HepG2 (cell line): ENCODE results near the gene PAQR5.

Source experiments
- NFYB ChIP-seq: sonication (generic); formaldehyde crosslinking; IDR thresholded peaks from 2 replicates; pipeline ENCODE4 v1.4.0; 2020; ENCODE audit warnings: missing genetic modification reagents
- POLR2A ChIP-seq, 2 experiments: IDR thresholded peaks; 2 replicates each; pipeline ENCODE4 v1.6.1; 2011; ENCODE audit warnings: low read depth in 2 of 2, low read length in 2 of 2, mild to moderate bottlenecking in 1 of 2, moderate library complexity in 1 of 2; ENCODE audit not compliant: insufficient read depth in 1 of 2
- SNRNP70 ChIP-seq: fragments of 200-400 bp; formaldehyde crosslinking; IDR thresholded peaks from 2 replicates; pipeline ENCODE4 v1.6.1; 2017; ENCODE audit warnings: mild to moderate bottlenecking, low read depth, low read length, moderate library complexity
- SUZ12 ChIP-seq: fragments of 150-350 bp; IDR thresholded peaks from 2 replicates; pipeline ENCODE4 v1.6.1; 2014; ENCODE audit warnings: low read depth, low read length
- ZNF121 ChIP-seq: sonication (generic); formaldehyde crosslinking; IDR thresholded peaks from 2 replicates; pipeline ENCODE4 v1.5.0; 2020; ENCODE audit warnings: mild to moderate bottlenecking, missing genetic modification reagents
- ZNF724P ChIP-seq: sonication (generic); formaldehyde crosslinking; IDR thresholded peaks from 2 replicates; pipeline ENCODE4 v1.8.0; 2022; ENCODE audit warnings: missing genetic modification reagents, borderline replicate concordance

DNA sequence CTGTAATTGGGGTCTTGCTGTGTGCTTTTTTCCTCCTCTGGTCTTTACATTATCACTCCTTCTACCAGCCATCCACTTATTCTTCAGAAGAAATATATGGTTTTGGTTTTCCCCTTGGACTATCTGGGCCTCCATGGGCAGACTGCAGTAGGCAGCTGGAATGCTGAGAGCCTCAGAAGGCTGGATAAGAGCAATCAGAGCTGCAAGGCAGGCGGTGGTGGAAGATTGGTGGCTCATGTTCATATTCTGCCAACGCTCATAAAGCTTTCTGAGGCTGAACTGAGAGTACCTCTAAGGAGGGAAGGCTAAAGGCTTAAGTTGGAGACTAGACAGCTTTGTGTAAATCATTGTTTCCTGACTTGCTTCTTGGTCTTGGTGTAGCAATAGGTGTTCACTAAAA lies 148.2 kb downstream of the PAQR5 start:
- TF ChIP-seq SUZ12 (no peak), SNRNP70 (no peak), POLR2A (IDR thresholded peaks at IDR 0.05; ENCODE audit: insufficient read depth in 1 of 2, low read depth in 2 of 2, low read length in 2 of 2) (no peak), ZNF121 (CRISPR knock-in tag) (no peak), NFYB (CRISPR knock-in tag) (no peak), ZNF724P (CRISPR knock-in tag) (no peak)
